DOHH2 (cell line): ENCODE data around the gene PRKAR1B.

Source experiments
- H3F3A ChIP-seq: fragments of 200-600 bp; sonication (generic), shearing (Covaris generic); 2 replicates; pipeline ENCODE4 v1.6.0; 2016; ENCODE audit warnings: antibody characterized with exemption, mild to moderate bottlenecking; ENCODE audit not compliant: control insufficient read depth, insufficient read depth
- H3K27ac ChIP-seq: fragments of 200-600 bp; sonication (generic); 2 replicates; pipeline ENCODE4 v1.5.1; 2014; ENCODE audit warnings: low read depth, mild to moderate bottlenecking, low read length, moderate library complexity
- H3K27me3 ChIP-seq: fragments of 200-600 bp; sonication (generic); 2 replicates; pipeline ENCODE4 v1.6.1; 2014; ENCODE audit warnings: mild to moderate bottlenecking, low read length, mixed read lengths; ENCODE audit not compliant: control insufficient read depth
- H3K36me3 ChIP-seq: fragments of 200-600 bp; sonication (generic); 2 replicates; pipeline ENCODE4 v1.6.1; 2014; ENCODE audit warnings: mild to moderate bottlenecking, low read length, moderate library complexity, mixed read lengths; ENCODE audit not compliant: control insufficient read depth
- H3K4me1 ChIP-seq: fragments of 200-600 bp; sonication (generic); 2 replicates; pipeline ENCODE4 v1.6.1; 2014; ENCODE audit warnings: mild to moderate bottlenecking, low read length, mixed read lengths; ENCODE audit not compliant: control insufficient read depth
- H3K4me2 ChIP-seq: fragments of 200-600 bp; sonication (generic); 2 replicates; pipeline ENCODE4 v1.6.0; 2014; ENCODE audit warnings: mild to moderate bottlenecking, low read length, moderate library complexity
- H3K4me3 ChIP-seq: fragments of 200-600 bp; sonication (generic); 2 replicates; pipeline ENCODE4 v1.5.1; 2014; ENCODE audit warnings: mild to moderate bottlenecking, low read length, mixed read lengths
- H3K79me2 ChIP-seq: fragments of 200-600 bp; sonication (generic); 2 replicates; pipeline ENCODE4 v1.6.1; 2014; ENCODE audit warnings: mild to moderate bottlenecking, low read length, mixed read lengths; ENCODE audit not compliant: control insufficient read depth
- H3K9me2 ChIP-seq: fragments of 200-600 bp; sonication (generic); replicated peaks from 2 replicates; pipeline ENCODE4 v1.6.1; 2014; ENCODE audit warnings: mild to moderate bottlenecking, low read length, mixed read lengths; ENCODE audit not compliant: control insufficient read depth
- H3K9me3 ChIP-seq: fragments of 200-600 bp; sonication (generic); 2 replicates; pipeline ENCODE4 v1.6.1; 2014; ENCODE audit warnings: antibody characterized with exemption, low read length, mixed read lengths; ENCODE audit not compliant: control insufficient read depth, insufficient read depth
- H4K20me1 ChIP-seq: fragments of 200-600 bp; sonication (generic); 2 replicates; pipeline ENCODE4 v1.6.0; 2014; ENCODE audit warnings: low read depth, mild to moderate bottlenecking, antibody characterized with exemption, low read length, moderate library complexity; ENCODE audit not compliant: control insufficient read depth, insufficient read depth
- EZH2phosphoT487 ChIP-seq: fragments of 200-600 bp; sonication (generic); IDR thresholded peaks from 2 replicates; pipeline ENCODE4 v1.6.1; 2017; ENCODE audit warnings: borderline replicate concordance, mild to moderate bottlenecking, antibody characterized with exemption, low read length, moderate library complexity, mixed read lengths
- TF ChIP-seq, protein P1 (sequence below): fragments of 200-600 bp; sonication (generic); IDR thresholded peaks from one replicate; pipeline ENCODE4 v1.5.1; 2014; ENCODE audit warnings: antibody characterized with exemption, mild to moderate bottlenecking, low read depth, low read length; ENCODE audit not compliant: poor library complexity, severe bottlenecking

The PRKAR1B gene

DNA sequence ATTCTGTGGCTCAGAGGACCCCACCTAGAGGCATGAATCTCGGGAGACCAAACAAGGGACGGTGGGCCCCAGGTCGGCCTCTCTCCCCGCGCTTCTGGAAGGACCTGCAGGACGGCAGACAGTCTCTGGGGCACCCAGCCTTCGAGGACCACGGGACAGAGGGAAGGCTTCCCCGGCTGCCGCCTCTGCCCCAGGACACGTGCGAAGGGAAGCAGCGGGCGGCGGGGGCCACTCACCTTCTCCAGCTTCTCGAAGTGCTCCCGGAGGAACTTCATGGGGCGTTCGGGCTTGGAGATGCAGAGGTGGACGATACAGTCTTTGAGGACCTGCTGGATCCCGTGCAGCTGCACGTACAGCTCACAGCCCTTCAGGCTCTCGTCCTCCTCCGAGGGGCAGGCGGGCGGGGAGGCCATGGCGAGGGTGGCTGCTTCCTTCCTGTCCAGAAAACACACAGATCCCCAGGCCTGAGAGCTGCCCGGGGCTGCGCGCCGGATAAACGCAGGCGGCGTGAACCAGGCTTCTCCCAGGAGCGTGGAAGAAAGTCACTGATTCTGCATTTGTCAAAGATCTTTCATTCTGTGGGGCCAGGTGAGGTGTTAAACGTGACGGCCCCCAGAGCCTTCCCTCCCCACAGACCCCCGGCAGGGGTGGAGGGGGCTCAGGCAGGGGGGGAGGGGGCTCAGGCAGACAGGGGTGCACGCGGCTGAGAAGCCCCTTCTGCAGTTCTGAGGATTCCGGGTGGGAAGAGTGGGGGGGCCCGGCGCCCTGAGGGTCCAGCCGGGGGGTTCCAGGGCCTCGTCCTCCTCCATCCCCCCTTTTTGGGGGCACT lies 15.8 kb downstream of the PRKAR1B start:
- H3K9me2 ChIP-seq: no peaks in the 10 kb centered on the region
- no peaks in the 10 kb centered on the region for H4K20me1 ChIP-seq
- no peak for TF ChIP-seq EZH2phosphoT487
- TF ChIP-seq, protein P1, sequence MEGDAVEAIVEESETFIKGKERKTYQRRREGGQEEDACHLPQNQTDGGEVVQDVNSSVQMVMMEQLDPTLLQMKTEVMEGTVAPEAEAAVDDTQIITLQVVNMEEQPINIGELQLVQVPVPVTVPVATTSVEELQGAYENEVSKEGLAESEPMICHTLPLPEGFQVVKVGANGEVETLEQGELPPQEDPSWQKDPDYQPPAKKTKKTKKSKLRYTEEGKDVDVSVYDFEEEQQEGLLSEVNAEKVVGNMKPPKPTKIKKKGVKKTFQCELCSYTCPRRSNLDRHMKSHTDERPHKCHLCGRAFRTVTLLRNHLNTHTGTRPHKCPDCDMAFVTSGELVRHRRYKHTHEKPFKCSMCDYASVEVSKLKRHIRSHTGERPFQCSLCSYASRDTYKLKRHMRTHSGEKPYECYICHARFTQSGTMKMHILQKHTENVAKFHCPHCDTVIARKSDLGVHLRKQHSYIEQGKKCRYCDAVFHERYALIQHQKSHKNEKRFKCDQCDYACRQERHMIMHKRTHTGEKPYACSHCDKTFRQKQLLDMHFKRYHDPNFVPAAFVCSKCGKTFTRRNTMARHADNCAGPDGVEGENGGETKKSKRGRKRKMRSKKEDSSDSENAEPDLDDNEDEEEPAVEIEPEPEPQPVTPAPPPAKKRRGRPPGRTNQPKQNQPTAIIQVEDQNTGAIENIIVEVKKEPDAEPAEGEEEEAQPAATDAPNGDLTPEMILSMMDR: no peak
- peaks cover 38% of the 10 kb centered on the region for H3K36me3 ChIP-seq
- no peak overlapping the region for H3K4me3 ChIP-seq
- H3K9me3 ChIP-seq: no peaks in the 10 kb centered on the region
- H3K27me3 ChIP-seq: no peaks in the 10 kb centered on the region
- no peaks in the 10 kb centered on the region for H3F3A ChIP-seq
- no peak overlapping the region for H3K4me2 ChIP-seq
- H3K4me1 ChIP-seq: no peaks in the 10 kb centered on the region
- H3K27ac ChIP-seq: no peak overlapping the region
- peaks cover 47% of the 10 kb centered on the region for H3K79me2 ChIP-seq

DNA sequence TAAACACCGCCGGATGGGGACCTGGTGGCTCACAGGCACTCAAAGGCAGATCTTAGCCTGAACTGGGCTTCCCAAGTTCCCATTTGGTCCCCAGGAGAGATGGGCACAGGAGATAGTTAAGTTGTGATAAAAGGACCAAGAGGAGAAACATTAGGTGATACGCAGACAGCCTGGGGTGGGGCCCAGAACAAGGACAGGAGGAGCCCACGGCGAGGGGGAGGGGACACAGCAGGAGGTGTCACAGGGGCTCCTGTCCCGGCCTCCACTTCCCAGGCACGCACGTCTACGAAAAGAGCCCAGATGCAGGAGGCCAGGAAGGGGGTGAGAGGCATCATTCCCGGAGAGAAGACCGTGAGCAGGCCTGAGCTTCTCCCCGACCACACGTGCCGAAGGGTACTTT lies 16.9 kb downstream of the PRKAR1B start:
- H3K27me3 ChIP-seq: no peaks in the 10 kb centered on the region
- H3K9me3 ChIP-seq: no peaks in the 10 kb centered on the region
- H4K20me1 ChIP-seq: no peaks in the 10 kb centered on the region
- H3K4me1 ChIP-seq: no peaks in the 10 kb centered on the region
- peaks cover 36% of the 10 kb centered on the region for H3K36me3 ChIP-seq
- H3K4me2 ChIP-seq: no peak overlapping the region
- H3K27ac ChIP-seq: no peak overlapping the region
- H3K79me2 ChIP-seq: peaks cover 48% of the 10 kb centered on the region
- no peaks in the 10 kb centered on the region for H3F3A ChIP-seq
- H3K9me2 ChIP-seq: no peaks in the 10 kb centered on the region
- no peak for TF ChIP-seq EZH2phosphoT487
- TF ChIP-seq, protein P1: no peak
- H3K4me3 ChIP-seq: no peak overlapping the region

DNA sequence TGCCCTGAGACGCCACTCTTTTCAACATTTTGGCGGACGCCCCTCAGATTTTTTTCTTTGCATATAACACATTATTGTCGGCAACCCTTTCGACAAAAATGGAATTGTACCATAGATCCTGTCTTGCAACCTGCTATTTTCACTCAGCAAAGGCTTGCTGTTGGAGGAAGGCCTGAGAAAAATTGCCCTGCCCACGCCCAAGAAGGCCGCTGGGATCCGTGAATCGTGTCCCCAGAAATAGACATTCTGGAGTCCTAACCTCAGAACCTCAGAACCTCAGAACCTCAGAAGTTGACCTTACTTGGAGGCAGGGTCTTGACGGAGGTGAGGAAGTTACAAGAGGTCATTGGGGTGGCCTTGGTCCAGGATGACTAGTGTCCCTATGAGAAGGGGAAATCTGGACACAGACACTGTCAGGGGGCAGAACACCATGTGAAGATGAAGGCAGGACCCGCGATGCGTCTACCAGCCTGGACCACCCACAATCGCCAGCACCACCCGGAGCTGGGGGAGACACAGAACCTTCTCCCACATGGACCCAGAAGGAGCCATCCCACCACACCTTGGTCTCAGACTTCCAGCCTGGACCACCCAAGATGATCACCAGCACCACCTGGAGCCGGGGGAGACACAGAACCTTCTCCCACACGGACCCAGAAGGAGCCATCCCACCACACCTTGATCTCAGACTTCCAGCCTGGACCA lies 19.6 kb downstream of the PRKAR1B start:
- Histone ChIP-seq H3K4me2 (no peak overlapping the region), H3K4me3 (no peak overlapping the region), H3K9me2 (no peaks in the 10 kb centered on the region), H4K20me1 (no peaks in the 10 kb centered on the region), H3F3A (no peaks in the 10 kb centered on the region), H3K27ac (no peak overlapping the region), H3K9me3 (0 out of 2 replicates have a peak, but pooled peaks cover 4% of the 10 kb centered on the region), H3K36me3 (peaks cover 41% of the 10 kb centered on the region), H3K27me3 (no peaks in the 10 kb centered on the region), H3K79me2 (peaks cover 44% of the 10 kb centered on the region), H3K4me1 (no peaks in the 10 kb centered on the region)
- no peak for TF ChIP-seq EZH2phosphoT487
- TF ChIP-seq, protein P1: no peak
